ENCODE data around the gene SLF2. TPM values are rescaled to one million over a fixed set of nuclear protein-coding genes. Genes with fewer than 3 reads are reported as not detected.
A peak's percentile ranks its signal among the peaks of the same experiment; 100 is the strongest.

The SLF2 gene
- total and polyA plus RNA-seq, 12 donors, result 4.8 to 23.6 (median 18.3) TPM

- H3K4me1 ChIP-seq, result peaks cover 0 to 16% (median 9%) of the 10 kb centered on the region in 9 donors
- no peak for ATAC-seq
- WGBS, 2 donors, result 91 to 92% methylated on average over 8 of the region's 8 CpGs
- no peak for DNase-seq
- H3K9me3 ChIP-seq, result no peaks in the 10 kb centered on the region
- TF ChIP-seq CTCF (IDR thresholded peaks at IDR 0.05), result no peak
- no peak overlapping the region for H3K27ac ChIP-seq
- no peak overlapping the region for H3K4me3 ChIP-seq
- intact Hi-C loops (cut with DNase I), result no loop called here
- no peaks in the 10 kb centered on the region for H3K36me3 ChIP-seq
- peaks cover 0 to 5% (median 0%) of the 10 kb centered on the region in 7 donors for H3K27me3 ChIP-seq
Measured at GRCh38 chr10:100908378-100908777, 4.4 kb upstream of the SLF2 start.

GRCh38 chr10:100909501-100910263 is 3.1 kb upstream of the SLF2 start:
- intact Hi-C loops (cut with DNase I), result no loop called here
- ATAC-seq (no peak), DNase-seq (no peak)
- H3K9me3 ChIP-seq, result no peaks in the 10 kb centered on the region
- H3K36me3 ChIP-seq, result peaks cover 0 to 4% (median 0%) of the 10 kb centered on the region in 9 donors
- H3K27me3 ChIP-seq, result no peaks in the 10 kb centered on the region
- 41 to 44% methylated on average over 6 of the region's 6 CpGs for WGBS, 2 donors
- peaks cover 0 to 28% (median 21%) of the 10 kb centered on the region in 9 donors for H3K4me1 ChIP-seq
- no peak overlapping the region for H3K4me3 ChIP-seq
- no peak for TF ChIP-seq CTCF (IDR thresholded peaks at IDR 0.05)
- H3K27ac ChIP-seq, result peak overlapping the region in 3 of 10 donors; percentile 17 to 39 (median 22)

- no peak for ATAC-seq
- 86 to 87% methylated on average over 4 of the region's 4 CpGs for WGBS, 2 donors
- intact Hi-C loops (cut with DNase I), result no loop called here
- H3K4me3 ChIP-seq, result peak overlapping the region in 1 of 10 donors; percentile 97
- peaks cover 0 to 41% (median 33%) of the 10 kb centered on the region in 9 donors for H3K4me1 ChIP-seq
- H3K9me3 ChIP-seq, result no peaks in the 10 kb centered on the region
- peak overlapping the region in 7 of 10 donors; percentile 96 to 99 (median 97) for H3K27ac ChIP-seq
- DNase-seq, result no peak
- no peak for TF ChIP-seq CTCF (IDR thresholded peaks at IDR 0.05)
- H3K36me3 ChIP-seq, result peaks cover 0 to 21% (median 0%) of the 10 kb centered on the region in 9 donors
- no peaks in the 10 kb centered on the region for H3K27me3 ChIP-seq
Measured at GRCh38 chr10:100911472-100911871, 1.3 kb upstream of the SLF2 start.

GRCh38 chr10:100912013-100912604 is 654 bp upstream of the SLF2 start:
- Histone ChIP-seq H3K9me3 (no peaks in the 10 kb centered on the region), H3K27me3 (no peaks in the 10 kb centered on the region), H3K27ac (peak overlapping the region; percentile 79 to 99 (median 97)), H3K36me3 (peaks cover 0 to 27% (median 5%) of the 10 kb centered on the region in 9 donors), H3K4me1 (peaks cover 0 to 48% (median 39%) of the 10 kb centered on the region in 9 donors), H3K4me3 (peak overlapping the region in 9 of 10 donors; percentile 77 to 99 (median 94))
- 8 to 10% methylated on average over 12 of the region's 12 CpGs for WGBS, 2 donors
- ATAC-seq (no peak), DNase-seq (peak in 1 of 2 donors; percentile 16)
- no peak for TF ChIP-seq CTCF (IDR thresholded peaks at IDR 0.05)
- intact Hi-C loops (cut with DNase I), result no loop called here

Measured in heart right ventricle (tissue), 16 donors.